ENCODE measurements around the gene GRAMD2B.
A peak's percentile ranks its signal among the peaks of the same experiment; 100 is the strongest.
"Not testable (repeated sequence)": the region's sequence is repeated elsewhere in the genome, so short reads cannot be mapped to it uniquely, and the experiment has no call there.

The GRAMD2B gene

GRCh38 chr5:126413856-126414255 lies 9.4 kb upstream of the GRAMD2B start:
- no peak for DNase-seq

- DNase-seq = peak; percentile 84
Observed at GRCh38 chr5:126414874-126415502, 8.2 kb upstream of the GRAMD2B start.

GRCh38 chr5:126415789-126416188 lies 7.4 kb upstream of the GRAMD2B start:
- no peak for DNase-seq

- no peak for DNase-seq
Observed at GRCh38 chr5:126416266-126416925, 6.8 kb upstream of the GRAMD2B start.

- DNase-seq = no peak
Observed at GRCh38 chr5:126417178-126417577, 6.0 kb upstream of the GRAMD2B start.

GRCh38 chr5:126419102-126419501 lies 4.1 kb upstream of the GRAMD2B start:
- no peak for DNase-seq

GRCh38 chr5:126428421-126428820 lies 5.2 kb downstream of the GRAMD2B start:
- no peak for DNase-seq

GRCh38 chr5:126430631-126431030 lies 7.4 kb downstream of the GRAMD2B start:
- DNase-seq = no peak

- DNase-seq = peak; percentile 67
Observed at GRCh38 chr5:126433701-126434100, 10.5 kb downstream of the GRAMD2B start.

- no peak for DNase-seq
Observed at GRCh38 chr5:126435261-126435660, 12.1 kb downstream of the GRAMD2B start.

GRCh38 chr5:126435714-126436113 lies 12.5 kb downstream of the GRAMD2B start:
- no peak for DNase-seq

- no peak for DNase-seq
Observed at GRCh38 chr5:126437721-126438120, 14.5 kb downstream of the GRAMD2B start.

- no peak for DNase-seq
Observed at GRCh38 chr5:126438267-126438666, 15.1 kb downstream of the GRAMD2B start.

- DNase-seq = no peak
Observed at GRCh38 chr5:126438868-126439267, 15.7 kb downstream of the GRAMD2B start.

- not testable (repeated sequence) for DNase-seq
Observed at GRCh38 chr5:126439724-126440123, 16.5 kb downstream of the GRAMD2B start.

- DNase-seq = no peak
Observed at GRCh38 chr5:126441230-126441629, 18.0 kb downstream of the GRAMD2B start.

- no peak for DNase-seq
Observed at GRCh38 chr5:126443374-126443851, 20.2 kb downstream of the GRAMD2B start.

GRCh38 chr5:126444137-126444536 lies 20.9 kb downstream of the GRAMD2B start:
- DNase-seq = no peak

GRCh38 chr5:126445502-126446174 lies 22.4 kb downstream of the GRAMD2B start:
- peak; percentile 43 for DNase-seq

GRCh38 chr5:126446498-126447224 lies 23.5 kb downstream of the GRAMD2B start:
- peak; percentile 78 for DNase-seq

- DNase-seq = no peak
Observed at GRCh38 chr5:126448720-126449119, 25.5 kb downstream of the GRAMD2B start.

- DNase-seq = peak; percentile 48
Observed at GRCh38 chr5:126449751-126450271, 26.6 kb downstream of the GRAMD2B start.

- no peak for DNase-seq
Observed at GRCh38 chr5:126450346-126450745, 27.1 kb downstream of the GRAMD2B start.
